GM10266 (cell line): Measurements from ENCODE around the gene SPAG6.
"Not testable (repeated sequence)": the region's sequence is repeated elsewhere in the genome, so short reads cannot be mapped to it uniquely, and the experiment has no call there.

Experiments
- DNase-seq: peaks from one replicate; pipeline ENCODE4 v3.0.0; 2012; ENCODE audit errors: extremely low spot score
- TF ChIP-seq, protein P1 (sequence below): IDR thresholded peaks from 2 replicates; pipeline ENCODE4 v1.5.1; 2012; ENCODE audit warnings: mild to moderate bottlenecking, low read depth; ENCODE audit not compliant: control insufficient read depth, insufficient read depth; ENCODE audit errors: missing control alignments

SPAG6 gene

DNA sequence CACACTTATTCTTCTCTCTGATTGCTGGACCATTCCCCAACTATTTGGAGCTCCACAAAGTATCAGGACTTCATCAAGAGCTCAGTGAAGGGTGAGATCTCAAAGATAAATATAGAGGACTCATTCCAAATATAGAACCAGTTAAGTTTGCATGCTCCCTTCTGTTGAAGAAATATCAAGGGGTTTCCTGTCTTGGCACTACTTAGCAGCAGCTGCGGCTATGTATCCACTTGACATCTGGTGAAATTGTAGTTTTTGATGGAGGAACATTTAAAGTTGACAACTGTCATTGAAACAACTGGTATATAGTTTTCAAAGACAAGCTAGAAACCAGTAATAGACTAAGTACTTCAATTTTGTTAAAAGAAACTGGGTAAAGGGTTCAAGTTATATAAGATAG, 1.0 kb upstream of the SPAG6 start:
- DNase-seq: no peak
- TF ChIP-seq, protein P1, sequence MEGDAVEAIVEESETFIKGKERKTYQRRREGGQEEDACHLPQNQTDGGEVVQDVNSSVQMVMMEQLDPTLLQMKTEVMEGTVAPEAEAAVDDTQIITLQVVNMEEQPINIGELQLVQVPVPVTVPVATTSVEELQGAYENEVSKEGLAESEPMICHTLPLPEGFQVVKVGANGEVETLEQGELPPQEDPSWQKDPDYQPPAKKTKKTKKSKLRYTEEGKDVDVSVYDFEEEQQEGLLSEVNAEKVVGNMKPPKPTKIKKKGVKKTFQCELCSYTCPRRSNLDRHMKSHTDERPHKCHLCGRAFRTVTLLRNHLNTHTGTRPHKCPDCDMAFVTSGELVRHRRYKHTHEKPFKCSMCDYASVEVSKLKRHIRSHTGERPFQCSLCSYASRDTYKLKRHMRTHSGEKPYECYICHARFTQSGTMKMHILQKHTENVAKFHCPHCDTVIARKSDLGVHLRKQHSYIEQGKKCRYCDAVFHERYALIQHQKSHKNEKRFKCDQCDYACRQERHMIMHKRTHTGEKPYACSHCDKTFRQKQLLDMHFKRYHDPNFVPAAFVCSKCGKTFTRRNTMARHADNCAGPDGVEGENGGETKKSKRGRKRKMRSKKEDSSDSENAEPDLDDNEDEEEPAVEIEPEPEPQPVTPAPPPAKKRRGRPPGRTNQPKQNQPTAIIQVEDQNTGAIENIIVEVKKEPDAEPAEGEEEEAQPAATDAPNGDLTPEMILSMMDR: no peak

DNA sequence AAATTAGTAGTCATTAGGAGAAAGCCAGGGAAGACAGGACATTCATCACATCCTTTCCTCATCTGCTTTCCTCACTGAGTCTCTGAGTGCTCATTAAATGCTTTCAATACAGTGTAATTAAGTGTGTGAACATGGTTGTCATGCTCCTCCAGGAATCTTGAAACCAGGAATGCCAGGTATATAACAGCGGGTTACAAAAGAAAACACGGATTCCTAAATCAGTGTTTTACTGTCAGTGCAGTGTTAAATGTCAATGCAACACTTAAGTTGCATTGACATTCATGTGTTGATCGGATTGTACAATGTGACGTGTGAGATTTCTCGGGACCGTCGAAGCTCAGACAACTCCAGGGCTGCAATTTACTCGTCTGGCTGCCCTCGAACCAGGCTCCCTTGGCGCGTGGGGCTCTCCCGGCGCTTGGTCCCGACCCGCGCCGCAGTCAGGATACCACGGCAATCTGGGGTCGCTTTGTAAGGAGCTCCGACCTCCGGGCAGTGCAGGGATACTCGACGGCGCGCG, 455 bp upstream of the SPAG6 start:
- TF ChIP-seq, protein P1: no peak
- DNase-seq: no peak

DNA sequence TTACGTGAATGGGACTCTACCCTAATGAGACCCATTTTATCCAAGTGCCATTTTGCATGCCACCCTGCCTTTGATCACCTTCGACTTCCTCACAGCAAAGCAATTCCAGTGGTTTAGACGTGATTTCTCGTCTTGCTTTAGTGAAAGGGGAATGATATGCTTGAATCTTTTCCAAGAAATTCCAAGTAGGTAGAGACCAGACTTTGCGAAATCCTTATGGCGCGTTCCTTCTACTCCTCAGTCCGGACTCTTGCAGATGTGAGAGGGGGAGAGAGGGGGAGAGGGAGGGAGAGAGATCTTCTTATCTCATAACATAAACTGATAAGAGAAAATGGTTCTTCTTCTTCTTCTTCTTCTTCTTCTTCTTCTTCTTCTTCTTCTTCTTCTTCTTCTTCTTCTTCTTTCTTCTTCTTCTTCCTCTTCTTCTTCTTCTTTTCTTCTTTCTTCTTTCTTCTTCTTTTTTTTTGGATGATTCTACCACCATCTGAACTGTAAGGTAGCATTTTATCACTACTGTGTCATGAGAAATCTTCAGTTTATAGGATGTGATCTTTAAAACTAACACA, 883 bp downstream of the SPAG6 start:
- DNase-seq: no peak
- TF ChIP-seq, protein P1: no peak

DNA sequence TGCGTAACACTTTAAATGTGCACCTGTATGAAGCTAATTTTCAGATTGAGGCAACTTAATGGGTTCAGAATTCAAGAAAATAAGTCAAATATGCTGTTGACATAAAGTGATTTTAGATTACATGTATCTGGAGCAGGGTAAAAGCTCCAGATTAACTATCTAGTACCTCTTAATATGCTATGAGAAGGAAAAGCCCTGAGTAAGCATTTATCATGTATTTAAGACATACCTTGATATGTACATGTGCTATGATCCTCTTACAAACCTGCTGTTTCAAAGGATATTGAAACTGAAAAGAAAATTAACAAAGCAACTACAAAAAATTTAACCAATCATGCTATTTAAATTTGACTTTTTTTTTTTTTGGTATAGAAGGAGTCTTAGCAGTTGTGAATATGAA, 4.5 kb downstream of the SPAG6 start:
- TF ChIP-seq, protein P1: no peak
- DNase-seq: no peak

DNA sequence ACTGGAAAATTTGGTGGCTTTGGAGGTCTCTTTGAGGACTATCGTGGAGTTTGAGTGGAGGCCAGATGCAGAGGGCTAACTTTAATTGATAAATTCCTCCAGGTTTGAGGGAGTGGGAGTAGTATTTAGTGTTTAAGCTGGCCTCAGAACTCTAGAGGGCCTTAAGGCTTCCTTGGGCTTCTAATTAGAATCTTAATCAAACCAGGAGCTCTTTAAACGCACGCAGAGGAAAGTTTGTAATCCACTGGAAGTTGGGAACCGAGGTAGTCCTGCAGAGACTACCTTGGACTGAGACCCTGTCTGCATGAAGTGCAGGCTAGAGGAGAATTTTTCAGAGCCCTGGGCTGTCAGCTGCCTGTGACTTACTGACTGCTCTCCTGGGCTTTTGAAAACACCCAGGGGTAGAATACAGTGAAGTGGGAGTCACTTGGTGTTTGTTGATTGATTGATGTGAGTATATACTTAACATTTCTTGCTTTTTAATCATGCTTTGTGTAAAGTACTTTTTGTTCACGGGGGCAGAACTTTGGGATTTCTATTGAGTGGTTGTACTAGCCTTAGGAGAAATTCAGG, 5.9 kb downstream of the SPAG6 start:
- TF ChIP-seq, protein P1: no peak

DNA sequence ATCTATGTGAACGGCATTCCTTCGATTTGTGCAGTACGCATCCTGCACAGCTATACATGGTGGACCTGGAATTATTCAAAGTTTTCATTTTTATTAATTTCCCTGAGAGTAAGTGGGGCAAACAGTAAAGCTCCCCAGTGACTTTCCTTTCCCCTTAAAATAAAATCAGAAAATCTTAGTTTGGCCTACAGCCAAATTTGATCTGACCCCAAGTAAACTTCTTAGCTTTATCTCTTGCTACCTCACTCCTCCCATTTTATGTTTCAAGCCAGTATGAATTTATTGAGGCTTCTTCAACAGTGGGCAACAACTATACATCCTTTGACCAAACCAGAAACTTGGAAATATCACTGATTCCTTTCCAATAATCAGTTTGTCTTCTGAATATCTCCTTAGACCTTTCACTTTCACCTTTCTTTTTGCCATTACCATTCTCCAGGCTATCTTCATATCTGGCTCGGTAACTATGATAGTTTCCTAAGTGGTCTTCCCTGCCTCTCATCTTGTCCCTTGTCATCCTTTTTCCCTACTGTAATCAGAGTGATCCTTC, 11.1 kb downstream of the SPAG6 start:
- DNase-seq: no peak
- TF ChIP-seq, protein P1: no peak

More for the DNA sequence above, 5.9 kb downstream of the SPAG6 start:
- no peak for DNase-seq

DNA sequence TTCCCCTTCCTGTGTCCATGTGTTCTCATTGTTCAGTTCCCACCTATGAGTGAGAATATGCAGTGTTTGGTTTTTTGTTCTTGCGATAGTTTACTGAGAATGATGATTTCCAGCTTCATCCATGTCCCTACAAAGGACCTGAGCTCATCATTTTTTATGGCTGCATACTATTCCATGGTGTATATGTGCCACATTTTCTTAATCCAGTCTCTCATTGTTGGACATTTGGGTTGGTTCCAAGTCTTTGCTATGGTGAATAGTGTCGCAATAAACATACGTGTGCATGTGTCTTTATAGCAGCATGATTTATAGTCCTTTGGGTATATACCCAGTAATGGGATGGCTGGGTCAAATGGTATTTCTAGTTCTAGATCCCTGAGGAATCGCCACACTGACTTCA, 12.5 kb downstream of the SPAG6 start:
- not testable (repeated sequence) for DNase-seq
